SK-N-MC (cell line): Measurements from ENCODE around the gene MTAP.

ENCODE experiments used
- EZH2 ChIP-seq: fragments of 200-600 bp; sonication (generic); IDR thresholded peaks from one replicate; pipeline ENCODE4 v1.6.1; 2017; ENCODE audit warnings: antibody characterized with exemption
- POLR2AphosphoS5 ChIP-seq: IDR thresholded peaks from 2 replicates; pipeline ENCODE4 v1.6.1; 2012; ENCODE audit warnings: mild to moderate bottlenecking, low read depth, low read length, borderline replicate concordance

- TF ChIP-seq POLR2AphosphoS5 (no peak), EZH2 (no peak)
Measured at GRCh38 chr9:21781656-21782055, 20.8 kb upstream of the MTAP start.
